GM12892 (cell line): Measurements from ENCODE around the gene AQP6.

Experiments
- DNase-seq: peaks from one replicate; pipeline ENCODE4 v3.0.0; 2011; ENCODE audit not compliant: insufficient read length
- FAIRE-seq: peaks from 2 replicates; lab custom pipeline; 2011; peaks lifted over from hg19 to GRCh38; lab: Jason Lieb, UNC
- POLR2A ChIP-seq: IDR thresholded peaks from 2 replicates; pipeline ENCODE4 v1.6.1; 2011; ENCODE audit warnings: low read depth, low read length, control low read depth
- POLR2AphosphoS5 ChIP-seq: IDR thresholded peaks from 2 replicates; pipeline ENCODE4 v1.6.1; 2011; ENCODE audit warnings: low read depth, low read length, control low read depth
- TAF1 ChIP-seq: IDR thresholded peaks from 2 replicates; pipeline ENCODE4 v1.6.1; 2011; ENCODE audit warnings: low read depth, mild to moderate bottlenecking, control low read depth, low read length, borderline replicate concordance

AQP6 gene

DNA sequence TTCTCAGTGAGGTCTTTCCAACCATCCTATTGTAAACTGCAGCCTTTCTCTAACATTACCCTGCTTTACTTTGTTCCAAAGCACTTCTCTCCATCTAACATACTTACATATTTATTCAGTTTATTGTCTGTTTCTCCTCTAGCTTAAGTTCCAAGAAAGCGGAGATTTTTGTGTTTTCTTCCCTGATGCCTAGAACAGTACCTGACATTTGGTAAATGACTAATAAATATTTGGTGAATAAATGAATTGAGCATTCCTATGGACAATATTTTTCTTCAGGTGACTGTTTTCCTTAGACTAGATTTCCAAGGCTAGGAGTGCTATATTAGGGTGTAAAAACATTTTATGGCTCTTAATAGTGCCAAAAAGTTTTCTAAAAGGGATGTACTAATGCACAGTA is 50.2 kb downstream of the AQP6 start:
- no peak for TF ChIP-seq POLR2A
- no peak for TF ChIP-seq TAF1
- TF ChIP-seq POLR2AphosphoS5: no peak
- DNase-seq: no peak
- FAIRE-seq: no peak

DNA sequence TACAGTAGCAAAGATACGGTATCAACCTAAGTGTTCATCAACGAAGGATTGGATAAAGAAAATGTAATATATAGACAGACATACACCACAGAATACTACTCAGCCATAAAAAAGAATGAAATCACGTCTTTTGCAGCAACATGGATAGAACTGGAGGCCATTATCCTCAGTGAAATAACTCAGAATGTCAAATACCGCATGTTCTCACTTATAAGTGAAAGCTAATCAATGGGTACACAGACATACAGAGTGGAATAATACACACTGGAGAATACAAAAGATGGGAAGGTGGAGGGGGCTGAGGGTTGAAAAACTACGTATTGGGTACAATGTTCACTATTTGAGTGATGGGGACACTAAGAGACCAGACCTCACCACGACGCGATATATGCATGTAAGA is 51.5 kb downstream of the AQP6 start:
- DNase-seq (no peak), FAIRE-seq (no peak)
- no peak for TF ChIP-seq POLR2AphosphoS5
- TF ChIP-seq POLR2A: no peak
- no peak for TF ChIP-seq TAF1

- no peak for FAIRE-seq
- TF ChIP-seq TAF1: no peak
- no peak; the same call in 1 of the 2 replicates for TF ChIP-seq POLR2A
- TF ChIP-seq POLR2AphosphoS5: no peak
Measured at GRCh38 chr12:50024805-50025186, 52.0 kb downstream of the AQP6 start.

GRCh38 chr12:50025187-50026059 is 52.7 kb downstream of the AQP6 start, which contains the start of gene RACGAP1:
Gene RACGAP1 (minus strand): TSS chr12:50025494. CDS start chr12:50016715, 8,779 bp downstream.
- DNase-seq: peak; percentile 92
- TF ChIP-seq POLR2AphosphoS5: peak; percentile 77; the same call in 1 of the 2 replicates
- TF ChIP-seq POLR2A: peak; percentile 75; the same call in 1 of the 2 replicates
- peak; percentile 23; the same call in 1 of the 2 replicates for TF ChIP-seq TAF1
- peak; percentile 96 for FAIRE-seq

More at GRCh38 chr12:50024805-50025186, 52.0 kb downstream of the AQP6 start:
- no peak for DNase-seq

DNA sequence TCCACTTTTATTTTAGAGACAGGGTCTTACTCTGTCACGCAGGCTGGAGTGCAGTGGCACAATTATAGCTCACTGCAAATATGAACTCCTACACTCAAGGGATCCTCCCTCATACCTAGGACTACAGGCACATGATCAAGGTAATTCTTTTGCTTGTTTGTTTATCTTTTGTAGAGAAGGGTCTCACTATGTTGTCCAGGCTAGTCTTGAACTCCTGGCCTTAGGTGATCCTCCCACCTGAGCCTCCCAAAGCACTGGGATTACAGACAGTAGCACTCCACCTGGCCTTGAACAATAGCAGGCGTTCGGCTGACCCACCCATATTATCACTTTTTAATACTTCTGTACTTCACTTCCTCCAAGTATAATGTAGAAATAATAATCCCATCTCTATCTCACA is 53.9 kb downstream of the AQP6 start:
- no peak for TF ChIP-seq TAF1
- no peak for TF ChIP-seq POLR2A
- TF ChIP-seq POLR2AphosphoS5: no peak
- no peak for DNase-seq
- FAIRE-seq: no peak
